ENCODE data around the gene TBC1D9.

DNA sequence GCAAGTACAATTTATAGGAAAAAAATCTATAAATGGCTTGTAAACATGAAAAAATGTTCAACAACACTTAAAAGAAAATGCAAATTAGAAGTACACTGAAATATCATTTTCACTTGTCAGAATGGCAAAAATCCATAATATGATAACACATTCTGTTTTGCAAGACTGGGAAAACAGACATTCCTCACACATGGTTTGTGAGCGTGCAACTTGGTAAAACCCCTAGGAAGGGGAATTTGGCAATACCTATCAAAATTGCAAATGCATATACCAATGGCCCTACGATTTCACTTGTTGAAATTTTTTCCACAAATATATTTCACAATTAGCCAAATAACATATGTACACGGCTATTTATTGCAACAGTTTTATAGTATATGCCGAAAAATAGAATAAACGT is 31.4 kb downstream of the TBC1D9 start:
- TF ChIP-seq CTCF (IDR thresholded peaks at IDR 0.05) (no peak), POLR2AphosphoS5 (IDR thresholded peaks at IDR 0.05) (no peak), POLR2A (IDR thresholded peaks at IDR 0.05) (no peak), EP300 (IDR thresholded peaks at IDR 0.05) (no peak)

Measured in sigmoid colon (tissue), 4 donors.